Esophagus (tissue), 2 donors: Measurements from ENCODE around the gene TANGO6. TPM values are rescaled to one million over a fixed set of nuclear protein-coding genes. Genes with fewer than 3 reads are reported as not detected.

ENCODE experiments used
- H3K27ac ChIP-seq, 2 donors: one replicate each; pipeline ENCODE4 v1.5.1; 2013; ENCODE audit warnings: low read depth in 2 of 2, mild to moderate bottlenecking in 2 of 2, inconsistent platforms in 1 of 2, low read length in 1 of 2, moderate library complexity in 1 of 2
- H3K27me3 ChIP-seq, 2 donors: one replicate each; pipeline ENCODE4 v1.6.1; 2013; ENCODE audit warnings: low read length in 2 of 2, control low read depth in 1 of 2, mild to moderate bottlenecking in 1 of 2; ENCODE audit not compliant: insufficient read depth in 2 of 2, control insufficient read depth in 1 of 2
- H3K36me3 ChIP-seq, 2 donors: one replicate each; pipeline ENCODE4 v1.6.1; 2013; ENCODE audit warnings: low read length in 1 of 2; ENCODE audit not compliant: control insufficient read depth in 2 of 2, insufficient read depth in 2 of 2
- H3K4me1 ChIP-seq, 2 donors: one replicate each; pipeline ENCODE4 v1.6.1; 2013; ENCODE audit warnings: low read length in 1 of 2; ENCODE audit not compliant: control insufficient read depth in 2 of 2, insufficient read depth in 2 of 2
- H3K4me3 ChIP-seq, 2 donors: one replicate each; pipeline ENCODE4 v1.5.1; 2013; ENCODE audit warnings: low read length in 2 of 2, mild to moderate bottlenecking in 2 of 2, low read depth in 1 of 2, moderate library complexity in 1 of 2
- H3K9me3 ChIP-seq, 2 donors: one replicate each; pipeline ENCODE4 v1.6.1; 2013; ENCODE audit warnings: mild to moderate bottlenecking in 2 of 2, low read depth in 1 of 2, low read length in 1 of 2, moderate library complexity in 1 of 2; ENCODE audit not compliant: control insufficient read depth in 2 of 2, insufficient read depth in 1 of 2
- WGBS, 2 donors: extraction: QIAGEN DNeasy Blood & Tissue Kit; methylation state at CpG; one replicate each; pipeline ENCODE4 v1.1.7; 2013; 5-methylcytosine and 5-hydroxymethylcytosine counted together
- polyA plus RNA-seq, 2 donors: library from polyadenylated mRNA; stranded (reverse); fragments of 200-250 nt; gene quantifications; one replicate each; pipeline ENCODE4 v1.2.3, GENCODE V29; 2013
- donor health status: healthy with polysubstance abuse.
- donor health status: Bipolar disorder and iron deficiency.

Gene TANGO6
- polyA plus RNA-seq, 2 donors, result 2.2 to 4.8 TPM

DNA sequence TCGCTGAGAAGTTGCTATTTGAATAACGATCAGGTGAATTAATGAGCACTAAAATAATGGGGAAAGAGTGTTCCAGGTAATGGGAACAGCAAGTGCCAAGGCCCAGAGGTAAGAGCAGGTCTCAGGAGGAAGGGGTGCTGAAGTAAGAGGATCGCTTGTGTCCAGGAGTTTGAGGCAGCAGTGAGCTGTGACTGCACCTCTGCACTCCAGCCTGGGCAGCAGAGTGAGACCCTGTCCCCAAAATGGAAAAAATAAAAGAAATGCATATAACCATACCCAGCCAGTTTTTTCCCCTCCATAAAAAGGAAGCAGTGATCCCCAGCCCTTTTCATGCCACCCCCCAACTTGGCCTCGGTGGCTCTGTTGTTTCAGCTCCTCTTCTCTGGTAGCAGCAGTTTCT, 245.4 kb downstream of the TANGO6 start:
- no peaks in the 10 kb centered on the region for H3K27me3 ChIP-seq
- peaks cover 0 to 3% of the 10 kb centered on the region in 2 donors for H3K36me3 ChIP-seq
- WGBS, 2 donors, result 76 to 77% methylated on average over 4 of the region's 4 CpGs
- H3K27ac ChIP-seq, result peak overlapping the region in 1 of 2 donors; percentile 40
- no peaks in the 10 kb centered on the region for H3K9me3 ChIP-seq
- no peak overlapping the region for H3K4me3 ChIP-seq
- H3K4me1 ChIP-seq, result peaks cover 2 to 8% of the 10 kb centered on the region in 2 donors

DNA sequence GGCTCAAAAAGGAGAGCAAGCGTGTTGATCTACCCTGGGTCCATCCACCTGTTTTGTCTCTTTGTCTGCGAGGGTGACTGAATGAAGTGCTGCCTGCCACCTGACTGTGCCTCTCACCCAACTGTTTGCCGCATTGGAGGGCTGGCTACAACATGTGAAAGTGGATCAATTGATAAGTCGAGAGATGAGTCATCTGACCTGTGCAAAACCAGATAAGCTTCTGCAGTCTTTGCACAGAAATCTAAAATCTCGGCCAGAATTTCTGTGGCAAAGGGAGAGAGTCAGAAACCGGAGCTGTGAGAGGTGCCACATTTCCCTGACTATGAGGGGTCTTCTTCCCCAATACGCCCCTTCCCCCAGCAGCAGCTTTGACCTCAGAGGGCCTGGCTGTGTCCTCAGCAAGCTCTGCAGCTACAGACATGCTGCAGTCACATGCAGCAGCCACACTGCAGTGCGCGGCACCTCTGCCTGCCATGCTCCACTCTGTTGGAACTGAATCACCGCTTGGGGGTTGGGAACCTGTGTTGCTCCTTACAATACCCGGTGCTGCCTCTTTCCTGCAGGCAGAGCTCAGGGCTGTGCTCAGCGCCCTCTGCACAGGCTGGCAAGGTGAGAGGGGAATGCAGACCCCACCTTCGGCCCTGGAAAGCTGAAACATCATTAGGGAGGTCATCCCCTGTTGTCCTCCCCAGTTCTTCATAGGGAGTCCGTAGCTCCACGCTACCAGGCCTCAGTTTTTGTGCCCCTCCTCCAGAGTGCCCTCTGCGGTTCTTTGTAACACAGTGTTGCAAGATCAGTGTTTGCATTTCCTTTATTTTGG, 246.0 kb downstream of the TANGO6 start:
- no peaks in the 10 kb centered on the region for H3K9me3 ChIP-seq
- H3K27me3 ChIP-seq, result no peaks in the 10 kb centered on the region
- H3K27ac ChIP-seq, result peak overlapping the region; percentile 40 to 43
- H3K4me3 ChIP-seq, result no peak overlapping the region
- no peaks in the 10 kb centered on the region for H3K36me3 ChIP-seq
- peaks cover 2 to 8% of the 10 kb centered on the region in 2 donors for H3K4me1 ChIP-seq
- whole genome bisulfite sequencing, 2 donors, result 34 to 37% methylated on average over 16 of the region's 16 CpGs

DNA sequence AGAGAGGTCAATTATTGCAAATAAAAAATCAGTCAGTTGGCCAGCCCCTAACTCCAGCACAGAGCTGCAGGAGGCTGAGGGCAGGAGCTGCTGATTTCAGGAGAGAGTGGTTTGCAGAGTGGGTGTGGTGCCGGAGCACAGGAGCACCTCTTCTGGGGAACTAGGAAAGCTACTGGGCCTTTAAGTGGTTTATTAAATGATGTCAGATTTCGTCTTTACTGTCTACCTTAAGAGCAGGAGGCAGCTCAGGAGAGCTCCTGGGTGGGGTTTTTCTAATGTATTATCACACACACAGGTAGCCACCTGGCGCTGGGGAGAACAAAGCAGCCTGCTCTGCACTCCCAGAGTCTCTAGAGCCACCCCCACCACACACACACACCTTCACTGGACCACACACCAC, 250.6 kb downstream of the TANGO6 start:
- no peaks in the 10 kb centered on the region for H3K9me3 ChIP-seq
- no peak overlapping the region for H3K27ac ChIP-seq
- 51 to 64% methylated on average over 3 of the region's 3 CpGs for WGBS, 2 donors
- H3K27me3 ChIP-seq, result no peaks in the 10 kb centered on the region
- H3K4me1 ChIP-seq, result peaks cover 2 to 5% of the 10 kb centered on the region in 2 donors
- no peak overlapping the region for H3K4me3 ChIP-seq
- H3K36me3 ChIP-seq, result no peaks in the 10 kb centered on the region

DNA sequence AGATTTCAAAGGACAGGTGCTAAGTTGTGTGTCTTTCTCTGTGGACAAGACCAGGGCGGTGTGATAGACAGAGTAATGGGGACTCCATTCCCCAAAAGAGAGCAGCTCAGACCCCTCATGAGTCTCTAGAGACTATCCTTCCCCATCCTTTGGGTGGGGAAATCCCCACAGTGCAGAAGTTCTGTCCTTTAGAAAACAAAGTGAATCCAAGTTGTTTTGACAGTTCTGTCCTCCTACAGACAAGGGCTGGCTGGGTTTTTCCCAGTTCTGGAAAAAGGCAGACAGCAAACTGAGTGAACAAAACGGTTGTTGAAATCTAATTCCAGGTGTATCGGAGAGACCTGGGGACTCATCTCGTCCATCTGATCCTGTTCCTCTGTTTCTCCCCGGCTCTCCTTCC, 251.2 kb downstream of the TANGO6 start:
- H3K36me3 ChIP-seq, result no peaks in the 10 kb centered on the region
- 71 to 78% methylated on average over 5 of the region's 5 CpGs for WGBS, 2 donors

DNA sequence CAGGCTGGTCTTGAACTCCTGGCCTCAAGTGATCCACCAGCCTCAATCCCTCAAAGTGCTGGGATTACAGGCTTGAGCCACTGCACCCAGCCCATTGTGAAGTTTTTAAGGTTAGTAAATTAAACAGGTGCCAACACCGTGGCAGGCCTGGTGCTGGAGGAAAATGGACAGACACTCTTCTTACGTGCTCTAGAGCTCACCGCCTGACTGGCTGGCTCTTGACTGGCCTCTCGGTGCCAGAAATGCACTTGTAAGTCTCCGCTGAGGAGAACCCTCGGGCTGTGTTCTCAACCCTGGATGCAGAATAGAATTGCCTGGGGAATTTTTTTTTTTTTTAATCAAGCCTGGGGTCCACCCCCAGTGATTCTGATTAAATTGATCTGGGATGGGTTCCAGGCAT, 251.9 kb downstream of the TANGO6 start:
- Histone ChIP-seq H3K9me3 (no peaks in the 10 kb centered on the region), H3K27ac (no peak overlapping the region), H3K4me1 (peaks cover 0 to under 1% of the 10 kb centered on the region in 2 donors), H3K36me3 (no peaks in the 10 kb centered on the region), H3K4me3 (no peak overlapping the region), H3K27me3 (no peaks in the 10 kb centered on the region)
- WGBS, 2 donors, result 68 to 74% methylated on average over 6 of the region's 6 CpGs

More for the DNA sequence above, 251.2 kb downstream of the TANGO6 start:
- Histone ChIP-seq H3K27ac (no peak overlapping the region), H3K4me1 (peaks cover 0 to 2% of the 10 kb centered on the region in 2 donors), H3K4me3 (no peak overlapping the region), H3K9me3 (no peaks in the 10 kb centered on the region), H3K27me3 (no peaks in the 10 kb centered on the region)

DNA sequence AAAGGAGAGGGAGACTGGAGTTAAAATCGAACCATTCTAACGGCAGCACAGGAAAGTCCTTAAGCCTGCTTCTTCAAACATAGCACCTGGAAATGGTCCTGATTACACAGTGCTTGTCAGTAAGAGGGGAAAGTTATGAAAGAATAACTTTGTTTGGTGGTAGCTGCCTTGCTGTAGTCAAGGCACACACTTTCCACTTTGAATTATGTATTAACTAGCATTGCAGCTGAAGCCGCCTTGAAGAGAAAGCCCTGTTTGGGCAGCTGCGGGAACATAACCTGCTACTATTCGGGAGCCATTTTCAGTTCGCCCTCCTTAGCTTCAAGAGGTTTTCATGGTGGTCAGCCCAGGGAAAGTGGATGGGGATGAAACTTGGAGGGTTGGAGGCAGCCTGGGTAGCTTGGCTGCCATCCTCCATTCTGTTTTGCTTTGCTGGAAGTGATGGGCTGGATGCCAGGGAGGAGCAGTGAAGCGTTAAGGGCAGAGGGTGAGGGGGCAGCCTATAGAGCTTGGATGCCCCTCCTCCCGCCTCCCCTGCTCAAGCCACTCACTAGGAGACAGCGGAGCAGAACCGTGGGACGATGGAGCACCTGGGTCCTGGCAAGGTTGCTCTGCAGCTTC, 256.9 kb downstream of the TANGO6 start:
- Histone ChIP-seq H3K4me3 (no peak overlapping the region), H3K9me3 (no peaks in the 10 kb centered on the region), H3K27me3 (no peaks in the 10 kb centered on the region), H3K4me1 (peaks cover 0 to 10% of the 10 kb centered on the region in 2 donors), H3K36me3 (no peaks in the 10 kb centered on the region), H3K27ac (peak overlapping the region in 1 of 2 donors; percentile 61)
- WGBS, 2 donors, result 48 to 52% methylated on average over 11 of the region's 11 CpGs

DNA sequence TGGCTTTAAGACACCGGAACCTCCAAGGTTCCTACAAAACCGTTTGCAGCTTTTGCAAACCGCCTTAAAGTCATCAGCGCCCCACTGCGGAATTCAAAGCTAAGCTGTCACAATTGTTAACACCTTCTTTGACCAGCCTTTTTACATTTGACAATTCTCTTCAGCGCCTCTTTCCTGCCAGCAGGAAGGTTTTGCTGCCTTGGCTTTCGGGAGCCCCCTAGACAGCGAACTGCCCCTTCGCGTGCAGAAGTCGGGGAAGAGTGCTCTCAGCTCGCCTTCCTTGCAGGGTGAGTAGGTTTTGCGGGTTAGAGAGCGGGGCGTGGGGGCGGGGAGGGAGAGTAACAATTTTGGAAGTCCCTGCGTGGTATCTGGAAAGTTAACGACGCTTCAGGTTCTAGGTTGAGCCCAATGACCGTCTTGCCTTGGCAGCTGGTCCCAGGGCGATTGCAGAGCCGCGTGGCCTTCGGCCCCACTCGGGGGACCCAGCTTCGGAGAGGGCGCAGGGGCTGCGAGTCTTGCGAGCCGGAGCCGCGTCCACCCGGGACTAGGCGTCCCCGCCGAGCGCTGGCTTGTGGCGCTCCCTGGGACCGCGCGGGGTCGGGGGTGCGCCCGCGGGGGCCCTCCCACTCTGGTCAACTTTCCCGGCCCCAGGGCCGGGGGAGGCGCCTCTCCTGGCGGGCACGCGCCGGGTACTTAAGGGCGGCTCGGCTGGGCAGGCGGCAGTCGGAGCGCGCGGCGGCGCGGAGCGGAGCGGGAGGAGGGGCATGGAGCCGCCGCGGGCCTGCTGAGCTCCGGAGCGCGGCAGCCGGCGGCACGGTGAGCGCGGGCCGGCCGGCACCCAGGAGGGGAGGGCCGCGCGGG, 262.4 kb downstream of the TANGO6 start, which contains the start of gene HAS3:
Gene HAS3 (plus strand): TSS at position 153 of the 861 bp plus-strand sequence. CDS start 3,743 bp downstream, outside the sequence.
- peaks cover 10 to 20% of the 10 kb centered on the region in 2 donors for H3K4me1 ChIP-seq
- H3K27ac ChIP-seq, result peak within 1 kb of the TSS; percentile 69 to 76
- H3K36me3 ChIP-seq, result peaks cover 2 to 11% of the 10 kb centered on the region in 2 donors
- H3K27me3 ChIP-seq, result no peaks in the 10 kb centered on the region
- peak within 1 kb of the TSS; percentile 65 to 69 for H3K4me3 ChIP-seq
- peaks cover 0 to 3% of the 10 kb centered on the region in 2 donors for H3K9me3 ChIP-seq
- whole genome bisulfite sequencing, 2 donors, result 0 to 1% methylated on average over 56 to 80 of the region's 80 CpGs

DNA sequence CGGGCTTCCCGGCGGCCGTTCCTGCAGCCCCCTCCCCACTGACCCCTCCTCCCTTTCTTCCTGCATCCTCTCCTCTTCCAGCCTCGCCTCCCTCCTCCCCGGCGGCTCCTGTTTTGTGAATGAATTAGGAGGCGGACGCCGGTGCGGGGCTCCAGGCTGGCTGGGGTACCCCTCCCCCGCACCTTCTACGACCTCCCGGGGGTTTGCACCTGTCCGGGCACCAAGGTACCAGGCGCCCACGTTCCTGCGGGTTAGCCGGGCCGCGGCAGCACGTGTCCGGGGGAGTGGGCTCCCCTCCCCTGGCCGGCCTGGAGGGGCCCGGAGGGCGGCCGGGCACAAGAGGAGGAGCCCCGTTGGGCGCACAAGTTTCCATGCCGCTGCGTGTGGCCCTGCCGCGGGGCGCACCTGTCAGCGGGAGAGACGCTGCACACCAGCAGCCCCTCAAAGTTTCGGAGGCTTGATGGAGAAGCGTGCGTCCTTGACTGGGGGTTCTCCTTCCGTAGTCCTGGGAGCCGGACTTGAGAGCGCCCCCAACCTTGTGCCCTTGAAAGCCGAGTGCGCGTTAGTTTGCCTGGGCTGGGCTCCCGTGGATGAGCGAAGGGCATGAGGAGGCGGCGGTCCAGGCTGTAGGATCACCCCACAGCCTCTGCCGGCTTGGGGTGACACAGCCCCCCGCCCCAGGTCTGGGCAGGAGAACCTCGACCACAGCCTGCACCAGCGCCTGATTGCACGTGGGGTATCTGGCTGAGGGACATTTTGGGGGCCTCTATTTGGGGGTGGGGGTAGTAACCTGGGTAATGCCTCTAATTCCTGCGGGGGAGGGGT, 263.4 kb downstream of the TANGO6 start:
- Histone ChIP-seq H3K4me3 (peak overlapping the region; percentile 65 to 69), H3K4me1 (peaks cover 10 to 19% of the 10 kb centered on the region in 2 donors), H3K9me3 (peaks cover 0 to 3% of the 10 kb centered on the region in 2 donors), H3K27me3 (no peaks in the 10 kb centered on the region), H3K36me3 (peaks cover 2 to 13% of the 10 kb centered on the region in 2 donors), H3K27ac (peak overlapping the region; percentile 14 to 69)
- WGBS, 2 donors, result 1% methylated on average over 50 to 55 of the region's 55 CpGs
